NB4 (cell line): Measurements from ENCODE around the gene RSRC1.

Experiments used
- DNase-seq: peaks from one replicate; pipeline ENCODE4 v3.0.0; 2010; ENCODE audit warnings: low read depth
- H3K4me3 ChIP-seq: one replicate; pipeline ENCODE4 v1.5.1; 2011; ENCODE audit warnings: mild to moderate bottlenecking, low read depth, low read length, moderate library complexity
- MYC ChIP-seq: IDR thresholded peaks from 2 replicates; pipeline ENCODE4 v1.6.1; 2011; ENCODE audit warnings: low read depth, low read length
- POLR2A ChIP-seq: IDR thresholded peaks from 2 replicates; pipeline ENCODE4 v1.6.1; 2011; ENCODE audit warnings: mild to moderate bottlenecking; ENCODE audit not compliant: insufficient read length; ENCODE audit errors: extremely low read depth
- TF ChIP-seq, protein P1 (sequence below): IDR thresholded peaks from 2 replicates; pipeline ENCODE4 v1.6.1; 2011; ENCODE audit warnings: low read depth, low read length
- TF ChIP-seq, protein P2 (sequence below): IDR thresholded peaks from one replicate; pipeline ENCODE4 v1.5.1; 2012; ENCODE audit warnings: low read depth, low read length

The RSRC1 gene

GRCh38 chr3:158094235-158095110 is 15.4 kb upstream of the RSRC1 start:
- no peak for DNase-seq
- TF ChIP-seq, protein P1, sequence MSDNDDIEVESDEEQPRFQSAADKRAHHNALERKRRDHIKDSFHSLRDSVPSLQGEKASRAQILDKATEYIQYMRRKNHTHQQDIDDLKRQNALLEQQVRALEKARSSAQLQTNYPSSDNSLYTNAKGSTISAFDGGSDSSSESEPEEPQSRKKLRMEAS = no peak
- no peak for TF ChIP-seq MYC
- TF ChIP-seq POLR2A = no peak
- H3K4me3 ChIP-seq = no peak overlapping the region

DNA sequence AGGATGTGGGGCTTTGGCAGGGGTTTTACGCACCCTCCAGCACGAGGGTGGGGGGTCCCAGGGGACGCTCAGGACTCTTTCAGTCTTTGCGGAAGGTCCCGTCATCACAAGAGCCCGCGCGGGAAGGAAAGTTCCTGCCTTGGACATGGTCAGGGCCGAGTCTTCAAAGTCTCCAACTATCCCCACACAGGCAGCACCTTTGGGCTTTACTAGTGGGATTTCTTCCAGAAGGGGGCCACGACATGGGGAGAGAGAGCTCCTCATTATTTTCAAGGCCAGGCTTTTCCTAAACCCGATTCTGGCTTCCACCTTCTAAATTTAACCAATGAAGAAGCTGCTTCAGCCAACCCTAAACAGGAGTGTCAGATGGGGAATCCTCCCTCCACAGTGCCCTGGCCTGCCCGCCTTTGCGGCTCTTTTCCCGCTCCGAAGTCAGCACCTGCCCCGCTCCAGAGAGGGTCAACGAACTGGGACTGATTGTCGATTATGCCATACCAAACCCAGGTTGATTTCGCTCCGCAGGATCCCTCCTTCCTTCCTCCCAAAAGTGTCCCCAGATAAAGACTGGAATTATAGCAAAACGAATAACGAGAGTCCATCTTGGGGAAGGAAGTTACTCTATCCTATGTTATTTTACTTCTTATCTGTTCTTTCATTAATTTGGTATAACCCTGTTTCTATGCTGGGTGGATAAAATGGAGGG is 14.6 kb upstream of the RSRC1 start:
- no peak overlapping the region for H3K4me3 ChIP-seq
- no peak for DNase-seq
- TF ChIP-seq, protein P2, sequence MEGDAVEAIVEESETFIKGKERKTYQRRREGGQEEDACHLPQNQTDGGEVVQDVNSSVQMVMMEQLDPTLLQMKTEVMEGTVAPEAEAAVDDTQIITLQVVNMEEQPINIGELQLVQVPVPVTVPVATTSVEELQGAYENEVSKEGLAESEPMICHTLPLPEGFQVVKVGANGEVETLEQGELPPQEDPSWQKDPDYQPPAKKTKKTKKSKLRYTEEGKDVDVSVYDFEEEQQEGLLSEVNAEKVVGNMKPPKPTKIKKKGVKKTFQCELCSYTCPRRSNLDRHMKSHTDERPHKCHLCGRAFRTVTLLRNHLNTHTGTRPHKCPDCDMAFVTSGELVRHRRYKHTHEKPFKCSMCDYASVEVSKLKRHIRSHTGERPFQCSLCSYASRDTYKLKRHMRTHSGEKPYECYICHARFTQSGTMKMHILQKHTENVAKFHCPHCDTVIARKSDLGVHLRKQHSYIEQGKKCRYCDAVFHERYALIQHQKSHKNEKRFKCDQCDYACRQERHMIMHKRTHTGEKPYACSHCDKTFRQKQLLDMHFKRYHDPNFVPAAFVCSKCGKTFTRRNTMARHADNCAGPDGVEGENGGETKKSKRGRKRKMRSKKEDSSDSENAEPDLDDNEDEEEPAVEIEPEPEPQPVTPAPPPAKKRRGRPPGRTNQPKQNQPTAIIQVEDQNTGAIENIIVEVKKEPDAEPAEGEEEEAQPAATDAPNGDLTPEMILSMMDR = no peak

DNA sequence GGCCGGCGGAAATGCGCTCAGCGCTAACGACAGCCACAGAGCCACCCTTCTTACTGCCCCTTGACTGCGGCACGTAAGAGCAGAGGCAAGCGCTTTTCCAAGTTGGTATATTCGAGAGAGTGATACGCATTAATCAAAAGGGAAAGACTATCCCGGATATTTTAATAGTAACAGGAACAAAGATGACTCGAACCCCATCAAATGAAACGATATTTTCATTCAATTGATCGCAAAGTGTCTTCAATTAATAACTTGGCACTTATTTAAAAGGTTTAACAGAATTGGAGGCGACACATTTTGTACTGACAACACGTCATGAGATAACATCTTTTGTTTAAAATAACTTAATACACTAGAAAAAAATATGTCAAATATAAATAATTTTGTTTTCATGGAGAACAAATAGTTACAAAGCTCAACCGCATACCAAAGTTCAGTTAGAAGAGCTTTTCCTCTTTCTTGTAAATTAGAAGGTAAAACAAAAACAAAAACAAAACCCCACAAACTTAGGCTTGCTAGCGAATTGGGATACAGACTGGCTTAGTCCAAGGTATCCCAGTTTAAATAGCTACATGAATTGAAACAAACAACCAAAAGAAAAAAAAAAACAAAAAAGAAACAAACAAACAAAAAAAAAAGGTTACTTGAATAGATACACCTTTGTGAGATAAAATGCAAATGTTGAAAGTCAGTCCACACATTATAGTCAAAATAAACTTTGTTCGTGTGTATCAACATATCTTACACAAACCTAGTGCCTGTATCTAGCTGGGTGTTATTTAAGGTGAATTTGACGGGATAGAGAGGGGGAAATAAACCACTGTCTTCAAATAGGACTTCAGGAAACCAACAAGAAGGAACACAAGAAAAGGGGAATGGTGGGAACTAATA is 13.8 kb upstream of the RSRC1 start:
- no peak overlapping the region for H3K4me3 ChIP-seq

GRCh38 chr3:158097081-158097592 is 12.8 kb upstream of the RSRC1 start:
- peak overlapping the region; percentile 69 for H3K4me3 ChIP-seq
- DNase-seq = peak; percentile 38
- no peak for TF ChIP-seq POLR2A
- TF ChIP-seq, protein P1 = no peak
- TF ChIP-seq, protein P2 = no peak
- TF ChIP-seq MYC = no peak

More for the DNA sequence above, 13.8 kb upstream of the RSRC1 start:
- no peak for DNase-seq
- no peak for TF ChIP-seq POLR2A
- TF ChIP-seq, protein P2 = no peak
- TF ChIP-seq MYC = no peak
- TF ChIP-seq, protein P1 = no peak

DNA sequence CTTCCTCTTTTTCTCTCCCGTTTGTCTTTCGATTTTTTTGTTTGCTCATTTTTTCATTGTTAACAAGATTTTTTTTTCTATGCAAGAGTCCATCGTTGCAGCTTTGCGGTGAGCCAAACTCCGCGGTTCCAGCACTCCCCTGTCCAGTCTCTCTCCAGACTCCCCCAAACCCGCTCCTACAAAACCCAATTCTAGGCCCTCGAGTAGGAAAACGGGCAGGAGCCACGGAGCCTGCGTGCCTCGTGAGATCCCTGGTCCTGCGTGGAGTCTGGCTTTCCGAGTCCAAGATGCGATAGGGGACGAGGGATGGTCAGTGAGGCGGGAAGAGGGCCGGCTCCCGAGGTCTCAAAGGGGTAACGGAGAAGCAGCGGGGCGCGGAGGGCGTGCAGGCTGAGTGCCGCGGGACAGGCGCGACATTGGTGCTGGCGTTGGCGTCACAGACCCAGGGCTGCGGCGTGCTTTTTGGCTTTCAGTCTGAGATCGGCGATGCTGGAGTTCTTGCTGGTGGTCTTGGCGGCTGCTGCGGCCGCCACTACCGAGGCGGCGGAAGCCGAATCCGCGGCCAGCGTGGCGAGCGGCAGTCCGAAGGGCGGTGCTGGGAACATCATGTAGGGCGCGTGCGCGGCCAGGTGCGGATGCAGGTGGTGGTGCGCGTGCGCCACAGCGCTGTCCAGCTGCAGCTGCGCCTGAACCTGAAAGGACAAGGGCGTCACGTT is 12.1 kb upstream of the RSRC1 start:
- peak overlapping the region; percentile 69 for H3K4me3 ChIP-seq
- DNase-seq = peak; percentile 88
- peak; percentile 76 for TF ChIP-seq MYC
- TF ChIP-seq POLR2A = peak; percentile 79
- TF ChIP-seq, protein P2 = no peak
- TF ChIP-seq, protein P1 = peak; percentile 92
